K562 (cell line): ENCODE results near the gene ICAM1. TPM values are rescaled to one million over a fixed set of nuclear protein-coding genes. Genes with fewer than 3 reads are reported as not detected.
A peak's percentile ranks its signal among the peaks of the same experiment; 100 is the strongest.

Experiments used
- FOXM1 ChIP-seq, 2 experiments: fragments of 450-650 bp in 1 of 2; sonication (generic) in 1 of 2; formaldehyde crosslinking in 1 of 2; IDR thresholded peaks; 2 replicates each; pipeline versions ENCODE4 v1.6.1 to v1.9.0; 2017 to 2022; ENCODE audit warnings: low read depth in 2 of 2, mild to moderate bottlenecking in 2 of 2, missing genetic modification reagents in 1 of 2, moderate library complexity in 1 of 2
- MCM7 ChIP-seq, 2 experiments: fragments of 450-650 bp; IDR thresholded peaks; 2 replicates each; pipeline ENCODE4 v1.6.1; 2016 to 2018
- MTA1 ChIP-seq: fragments of 450-650 bp; IDR thresholded peaks from 2 replicates; pipeline ENCODE4 v1.6.1; 2017; ENCODE audit warnings: borderline replicate concordance
- NFE2 ChIP-seq: IDR thresholded peaks from 2 replicates; pipeline ENCODE4 v1.6.1; 2014; ENCODE audit warnings: antibody characterized with exemption, low read depth
- SAFB ChIP-seq: fragments of 200-400 bp; formaldehyde crosslinking; IDR thresholded peaks from 2 replicates; pipeline ENCODE4 v1.6.1; 2017; ENCODE audit warnings: low read depth, low read length, borderline replicate concordance
- ZBTB17 ChIP-seq: fragments of 450-650 bp; formaldehyde crosslinking; IDR thresholded peaks from 2 replicates; pipeline ENCODE4 v1.4.0; 2020; ENCODE audit warnings: mild to moderate bottlenecking
- ZNF431 ChIP-seq: sonication (generic); formaldehyde crosslinking; IDR thresholded peaks from 2 replicates; pipeline ENCODE4 v1.8.0; 2022; ENCODE audit warnings: mild to moderate bottlenecking, missing genetic modification reagents
- polyA plus RNA-seq, 8 experiments: library from polyadenylated mRNA; depleted of rRNA in 4 of 8; stranded (reverse) in 5 of 8; unstranded in 3 of 8; fragments of >200 nt; fragmentation: Nextera tagmentation in 2 of 8; fragmentation: Illumina TruSeq in 1 of 8; extraction: Ambion mirVana in 2 of 8; extraction: Trizol in 1 of 8; gene quantifications; 2 replicates each; pipeline versions ENCODE4 v1.2.1 to v1.2.3, GENCODE V29; 2011 to 2014; ENCODE audit warnings: inconsistent platforms in 1 of 8, missing spikeins in 1 of 8
- total RNA-seq, 7 experiments: library from RNA; depleted of rRNA in 6 of 7; stranded (reverse); fragments of >200 nt in 6 of 7; fragmentation: Illumina TruSeq in 2 of 7; extraction: Trizol in 2 of 7; gene quantifications; 2 replicates each; pipeline versions ENCODE4 v1.2.1 to v1.2.3, GENCODE V29; 2011 to 2021; ENCODE audit warnings: low replicate concordance in 1 of 7
- TF ChIP-seq, protein P1 (sequence below), 2 experiments: fragments of 450-650 bp; formaldehyde crosslinking in 1 of 2; IDR thresholded peaks; 2 replicates each; pipeline versions ENCODE4 v1.4.0 to v1.6.1; 2014 to 2020; ENCODE audit warnings: mild to moderate bottlenecking in 2 of 2, borderline replicate concordance in 1 of 2, low read depth in 1 of 2
- TF ChIP-seq, protein P2 (sequence below): fragments of 450-650 bp; IDR thresholded peaks from 2 replicates; pipeline ENCODE4 v1.7.1; 2018; ENCODE audit warnings: mild to moderate bottlenecking, low read depth; ENCODE audit not compliant: partially characterized antibody
- TF ChIP-seq, protein P3 (sequence below): sonication (generic); formaldehyde crosslinking; IDR thresholded peaks from 2 replicates; pipeline ENCODE4 v1.8.0; 2023; ENCODE audit warnings: missing genetic modification reagents, mild to moderate bottlenecking, borderline replicate concordance

The ICAM1 gene
- total and polyA plus RNA-seq, 9 of the 15 experiments (the other 6 are each of a cell fraction or from before 2014, with no cell fraction given): 2.3 to 24.4 (median 13.4) TPM

DNA sequence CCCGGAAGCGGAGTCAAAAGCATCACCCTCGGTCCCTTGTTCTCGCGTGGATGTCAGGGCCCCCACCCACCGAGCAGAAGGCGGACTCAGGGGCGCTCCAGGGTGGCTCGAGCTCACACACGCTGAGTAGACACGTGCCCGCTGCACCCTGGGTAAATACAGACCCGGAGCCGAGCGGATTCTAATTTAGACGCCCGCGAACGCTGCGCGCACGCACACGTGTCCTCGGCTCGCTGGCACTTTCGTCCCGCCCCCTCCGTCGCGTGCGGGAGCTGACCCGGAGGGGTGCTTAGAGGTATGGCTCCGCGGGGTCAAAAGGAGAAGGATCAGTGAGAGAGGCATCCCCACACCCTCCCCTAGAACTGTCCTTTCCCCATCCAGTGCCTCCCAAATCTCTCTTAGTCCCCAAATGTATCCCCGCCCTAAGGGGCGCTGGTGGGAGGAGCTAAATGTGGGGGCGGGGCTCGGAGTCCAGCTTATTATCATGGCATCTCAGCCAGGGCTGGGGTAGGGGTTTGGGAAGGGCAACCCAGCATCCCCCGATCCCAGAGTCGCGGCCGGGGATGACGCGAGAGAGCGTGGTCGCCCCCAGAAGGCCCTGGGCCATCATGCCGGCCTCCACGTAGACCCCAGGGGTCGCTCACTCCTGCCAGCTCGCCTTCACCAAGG lies 18.4 kb downstream of the ICAM1 start (continued):
- TF ChIP-seq, protein P1, sequence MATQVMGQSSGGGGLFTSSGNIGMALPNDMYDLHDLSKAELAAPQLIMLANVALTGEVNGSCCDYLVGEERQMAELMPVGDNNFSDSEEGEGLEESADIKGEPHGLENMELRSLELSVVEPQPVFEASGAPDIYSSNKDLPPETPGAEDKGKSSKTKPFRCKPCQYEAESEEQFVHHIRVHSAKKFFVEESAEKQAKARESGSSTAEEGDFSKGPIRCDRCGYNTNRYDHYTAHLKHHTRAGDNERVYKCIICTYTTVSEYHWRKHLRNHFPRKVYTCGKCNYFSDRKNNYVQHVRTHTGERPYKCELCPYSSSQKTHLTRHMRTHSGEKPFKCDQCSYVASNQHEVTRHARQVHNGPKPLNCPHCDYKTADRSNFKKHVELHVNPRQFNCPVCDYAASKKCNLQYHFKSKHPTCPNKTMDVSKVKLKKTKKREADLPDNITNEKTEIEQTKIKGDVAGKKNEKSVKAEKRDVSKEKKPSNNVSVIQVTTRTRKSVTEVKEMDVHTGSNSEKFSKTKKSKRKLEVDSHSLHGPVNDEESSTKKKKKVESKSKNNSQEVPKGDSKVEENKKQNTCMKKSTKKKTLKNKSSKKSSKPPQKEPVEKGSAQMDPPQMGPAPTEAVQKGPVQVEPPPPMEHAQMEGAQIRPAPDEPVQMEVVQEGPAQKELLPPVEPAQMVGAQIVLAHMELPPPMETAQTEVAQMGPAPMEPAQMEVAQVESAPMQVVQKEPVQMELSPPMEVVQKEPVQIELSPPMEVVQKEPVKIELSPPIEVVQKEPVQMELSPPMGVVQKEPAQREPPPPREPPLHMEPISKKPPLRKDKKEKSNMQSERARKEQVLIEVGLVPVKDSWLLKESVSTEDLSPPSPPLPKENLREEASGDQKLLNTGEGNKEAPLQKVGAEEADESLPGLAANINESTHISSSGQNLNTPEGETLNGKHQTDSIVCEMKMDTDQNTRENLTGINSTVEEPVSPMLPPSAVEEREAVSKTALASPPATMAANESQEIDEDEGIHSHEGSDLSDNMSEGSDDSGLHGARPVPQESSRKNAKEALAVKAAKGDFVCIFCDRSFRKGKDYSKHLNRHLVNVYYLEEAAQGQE (IDR thresholded peaks at IDR 0.05; ENCODE audit: borderline replicate concordance): peak; percentile 33; the same call in 1 of the 2 replicates
- TF ChIP-seq, protein P1 (CRISPR knock-in tag; IDR thresholded peaks at IDR 0.05; ENCODE audit: low read depth): no peak
- no peak for TF ChIP-seq NFE2
- no peak; the same call in 1 of the 2 replicates for TF ChIP-seq ZBTB17
- TF ChIP-seq, protein P2, sequence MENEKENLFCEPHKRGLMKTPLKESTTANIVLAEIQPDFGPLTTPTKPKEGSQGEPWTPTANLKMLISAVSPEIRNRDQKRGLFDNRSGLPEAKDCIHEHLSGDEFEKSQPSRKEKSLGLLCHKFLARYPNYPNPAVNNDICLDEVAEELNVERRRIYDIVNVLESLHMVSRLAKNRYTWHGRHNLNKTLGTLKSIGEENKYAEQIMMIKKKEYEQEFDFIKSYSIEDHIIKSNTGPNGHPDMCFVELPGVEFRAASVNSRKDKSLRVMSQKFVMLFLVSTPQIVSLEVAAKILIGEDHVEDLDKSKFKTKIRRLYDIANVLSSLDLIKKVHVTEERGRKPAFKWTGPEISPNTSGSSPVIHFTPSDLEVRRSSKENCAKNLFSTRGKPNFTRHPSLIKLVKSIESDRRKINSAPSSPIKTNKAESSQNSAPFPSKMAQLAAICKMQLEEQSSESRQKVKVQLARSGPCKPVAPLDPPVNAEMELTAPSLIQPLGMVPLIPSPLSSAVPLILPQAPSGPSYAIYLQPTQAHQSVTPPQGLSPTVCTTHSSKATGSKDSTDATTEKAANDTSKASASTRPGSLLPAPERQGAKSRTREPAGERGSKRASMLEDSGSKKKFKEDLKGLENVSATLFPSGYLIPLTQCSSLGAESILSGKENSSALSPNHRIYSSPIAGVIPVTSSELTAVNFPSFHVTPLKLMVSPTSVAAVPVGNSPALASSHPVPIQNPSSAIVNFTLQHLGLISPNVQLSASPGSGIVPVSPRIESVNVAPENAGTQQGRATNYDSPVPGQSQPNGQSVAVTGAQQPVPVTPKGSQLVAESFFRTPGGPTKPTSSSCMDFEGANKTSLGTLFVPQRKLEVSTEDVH: peak; percentile 53
- no peak for TF ChIP-seq MCM7 (IDR thresholded peaks at IDR 0.05)
- peak; percentile 84 for TF ChIP-seq SAFB
- TF ChIP-seq, protein P3, sequence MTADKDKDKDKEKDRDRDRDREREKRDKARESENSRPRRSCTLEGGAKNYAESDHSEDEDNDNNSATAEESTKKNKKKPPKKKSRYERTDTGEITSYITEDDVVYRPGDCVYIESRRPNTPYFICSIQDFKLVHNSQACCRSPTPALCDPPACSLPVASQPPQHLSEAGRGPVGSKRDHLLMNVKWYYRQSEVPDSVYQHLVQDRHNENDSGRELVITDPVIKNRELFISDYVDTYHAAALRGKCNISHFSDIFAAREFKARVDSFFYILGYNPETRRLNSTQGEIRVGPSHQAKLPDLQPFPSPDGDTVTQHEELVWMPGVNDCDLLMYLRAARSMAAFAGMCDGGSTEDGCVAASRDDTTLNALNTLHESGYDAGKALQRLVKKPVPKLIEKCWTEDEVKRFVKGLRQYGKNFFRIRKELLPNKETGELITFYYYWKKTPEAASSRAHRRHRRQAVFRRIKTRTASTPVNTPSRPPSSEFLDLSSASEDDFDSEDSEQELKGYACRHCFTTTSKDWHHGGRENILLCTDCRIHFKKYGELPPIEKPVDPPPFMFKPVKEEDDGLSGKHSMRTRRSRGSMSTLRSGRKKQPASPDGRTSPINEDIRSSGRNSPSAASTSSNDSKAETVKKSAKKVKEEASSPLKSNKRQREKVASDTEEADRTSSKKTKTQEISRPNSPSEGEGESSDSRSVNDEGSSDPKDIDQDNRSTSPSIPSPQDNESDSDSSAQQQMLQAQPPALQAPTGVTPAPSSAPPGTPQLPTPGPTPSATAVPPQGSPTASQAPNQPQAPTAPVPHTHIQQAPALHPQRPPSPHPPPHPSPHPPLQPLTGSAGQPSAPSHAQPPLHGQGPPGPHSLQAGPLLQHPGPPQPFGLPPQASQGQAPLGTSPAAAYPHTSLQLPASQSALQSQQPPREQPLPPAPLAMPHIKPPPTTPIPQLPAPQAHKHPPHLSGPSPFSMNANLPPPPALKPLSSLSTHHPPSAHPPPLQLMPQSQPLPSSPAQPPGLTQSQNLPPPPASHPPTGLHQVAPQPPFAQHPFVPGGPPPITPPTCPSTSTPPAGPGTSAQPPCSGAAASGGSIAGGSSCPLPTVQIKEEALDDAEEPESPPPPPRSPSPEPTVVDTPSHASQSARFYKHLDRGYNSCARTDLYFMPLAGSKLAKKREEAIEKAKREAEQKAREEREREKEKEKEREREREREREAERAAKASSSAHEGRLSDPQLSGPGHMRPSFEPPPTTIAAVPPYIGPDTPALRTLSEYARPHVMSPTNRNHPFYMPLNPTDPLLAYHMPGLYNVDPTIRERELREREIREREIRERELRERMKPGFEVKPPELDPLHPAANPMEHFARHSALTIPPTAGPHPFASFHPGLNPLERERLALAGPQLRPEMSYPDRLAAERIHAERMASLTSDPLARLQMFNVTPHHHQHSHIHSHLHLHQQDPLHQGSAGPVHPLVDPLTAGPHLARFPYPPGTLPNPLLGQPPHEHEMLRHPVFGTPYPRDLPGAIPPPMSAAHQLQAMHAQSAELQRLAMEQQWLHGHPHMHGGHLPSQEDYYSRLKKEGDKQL (CRISPR knock-in tag): 0 out of 2 replicates have a peak, but pooled peaks have one; percentile 48
- peak; percentile 51 for TF ChIP-seq ZNF431 (CRISPR knock-in tag)
- no peak for TF ChIP-seq FOXM1 (IDR thresholded peaks at IDR 0.05; ENCODE audit: low read depth)
- TF ChIP-seq FOXM1 (CRISPR knock-in tag; IDR thresholded peaks at IDR 0.05; ENCODE audit: low read depth): no peak; the same call in 1 of the 2 replicates
- TF ChIP-seq MTA1: peak; percentile 68; the same call in 1 of the 2 replicates
